NCI-H1436 treated with DMSO at 0.1 percent for 48 hours (cell line): ENCODE results near the gene DNAJB13.

Experiments used
- DNase-seq: peaks from one replicate; lab custom pipeline; 2025; lab: John Stamatoyannopoulos, UW

DNAJB13 gene

DNA sequence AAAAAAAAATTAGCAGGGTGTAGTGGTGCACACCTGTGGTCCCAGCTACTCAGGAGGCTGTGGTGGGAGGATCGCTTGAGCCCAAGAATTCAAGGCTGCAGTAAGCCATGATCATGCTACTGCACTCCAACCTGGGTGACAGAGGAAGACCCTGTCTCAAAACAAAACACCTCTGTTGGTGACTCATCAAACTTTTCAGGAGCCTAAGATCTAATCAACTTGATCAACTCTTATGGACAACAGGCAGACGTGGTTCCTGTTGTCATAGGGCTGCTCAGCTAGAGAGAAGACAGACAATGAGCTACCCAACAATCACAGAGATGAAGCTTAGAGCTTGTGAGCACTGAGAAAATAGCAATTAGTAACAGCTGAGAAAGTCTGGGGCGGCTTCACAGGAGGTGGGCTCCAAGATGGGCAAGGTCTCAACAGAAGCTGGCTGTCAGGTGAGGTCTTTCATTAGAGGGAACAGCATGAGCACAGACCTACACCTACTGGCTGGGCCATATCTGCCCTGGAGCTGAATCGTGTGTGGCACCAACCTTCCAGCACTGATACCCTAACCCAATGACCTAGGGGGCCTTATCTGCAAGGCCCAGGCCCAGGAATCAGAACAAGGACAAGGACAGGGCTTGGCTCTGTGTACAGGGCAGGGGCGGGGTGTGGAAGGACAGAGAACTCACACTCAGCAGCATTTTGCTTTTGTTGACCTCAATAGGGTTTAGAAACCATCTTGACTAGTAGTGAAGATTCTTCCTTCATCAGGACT lies 65.3 kb downstream of the DNAJB13 start:
- DNase-seq = no peak

GRCh38 chr11:74017631-74018030 lies 66.8 kb downstream of the DNAJB13 start:
- DNase-seq = no peak

DNA sequence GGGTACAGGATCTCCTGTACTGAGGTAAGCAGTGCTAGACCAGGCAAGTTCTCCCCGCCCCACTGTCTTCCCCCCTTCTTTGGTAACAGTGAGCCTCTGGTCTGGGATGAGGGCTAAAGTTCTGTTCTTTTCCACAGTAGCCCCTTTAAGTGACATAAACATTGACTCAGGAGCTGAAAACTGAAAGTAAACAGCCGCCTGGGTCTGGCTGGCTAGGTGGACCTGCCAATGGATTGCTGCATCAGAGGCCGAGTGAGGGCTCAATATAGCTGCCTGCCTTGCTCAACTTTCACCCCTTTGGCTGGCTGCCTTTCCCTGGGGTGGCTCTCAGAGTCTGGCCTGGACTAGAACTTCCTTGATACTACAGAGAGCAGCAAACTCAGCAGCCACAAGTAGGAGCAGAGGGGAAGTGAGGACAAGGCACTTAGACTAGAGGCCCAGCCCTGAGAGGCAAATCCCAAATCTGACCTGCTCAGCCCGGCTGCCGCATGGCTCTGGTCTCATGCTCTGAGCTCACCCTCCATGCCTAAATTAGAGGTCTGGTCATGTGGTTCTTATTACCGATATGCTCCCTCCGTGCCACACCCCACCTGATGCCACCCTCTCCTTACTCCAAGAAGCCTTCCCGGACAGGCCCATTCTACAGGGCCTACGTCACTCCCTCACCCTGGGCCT lies 67.6 kb downstream of the DNAJB13 start:
- no peak for DNase-seq

DNA sequence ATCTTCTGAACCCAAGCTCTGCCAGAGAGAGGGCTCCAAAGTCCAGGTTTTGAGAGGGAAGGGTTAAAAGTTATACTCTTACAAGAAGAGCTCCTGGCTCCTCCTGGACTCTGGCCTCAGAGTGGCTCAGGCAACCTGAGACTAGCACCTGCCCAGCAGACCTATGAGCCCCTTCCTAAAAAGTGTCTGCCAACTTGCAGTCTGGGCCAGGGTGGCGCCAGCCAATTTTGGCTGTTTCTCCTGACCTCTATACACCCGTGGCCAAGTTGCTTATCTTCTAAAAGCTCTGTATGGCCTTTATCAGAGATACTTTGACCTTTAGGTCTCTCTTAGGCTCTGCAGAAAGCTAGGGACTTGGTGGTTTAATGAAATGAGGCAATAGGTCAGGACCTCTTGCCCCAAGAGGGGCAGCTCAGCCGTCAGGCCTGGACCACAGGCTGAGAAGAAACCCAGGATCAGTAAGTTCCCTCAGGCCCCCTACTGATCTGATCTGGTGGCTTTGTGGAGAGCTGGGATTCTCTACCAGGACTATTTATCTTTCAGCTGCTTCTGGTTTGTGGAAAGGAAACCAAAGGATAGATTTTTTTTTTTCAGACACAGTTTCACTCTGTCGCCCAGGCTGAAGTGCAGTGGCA lies 68.4 kb downstream of the DNAJB13 start:
- no peak for DNase-seq

GRCh38 chr11:74019860-74020259 lies 69.0 kb downstream of the DNAJB13 start:
- no peak for DNase-seq
